Airway epithelial cell (primary cell): ENCODE results near the gene ESM1. TPM values are rescaled to one million over a fixed set of nuclear protein-coding genes. Genes with fewer than 3 reads are reported as not detected.

Experiments used
- total RNA-seq: library from RNA; depleted of rRNA; stranded (reverse); fragments of >200 nt; gene quantifications from 2 replicates; pipeline ENCODE4 v1.2.3, GENCODE V29; 2015

ESM1 gene
- 0.14 and 0.56 TPM in 2 replicates for total RNA-seq

GRCh38 chr5:54985301-54986268, at the start of gene ESM1:
Gene ESM1, minus strand, starts transcription at chr5:54985593. Its CDS starts 76 bp downstream, at chr5:54985517.

Other genes with a start within 250 kb of the ESM1 start
- gene GZMK, start 38.7 kb upstream of the ESM1 start, total RNA-seq: not detected in 2 replicates
- not detected in 2 replicates for gene GZMA, start 117.1 kb upstream of the ESM1 start, total RNA-seq
- 26.2 and 35.0 TPM in 2 replicates for gene GPX8, start 174.6 kb upstream of the ESM1 start, total RNA-seq
- gene CDC20B, start 187.6 kb upstream of the ESM1 start, total RNA-seq: not detected in 2 replicates
- 0.42 TPM in 1 of 2 replicates, not detected in the other for gene MCIDAS, start 241.7 kb upstream of the ESM1 start, total RNA-seq
- gene CCNO, start 248.0 kb upstream of the ESM1 start, total RNA-seq: 1.8 and 3.5 TPM in 2 replicates